ENCODE measurements around the gene SHC3.

SHC3 gene

GRCh38 chr9:88996046-88996920 lies 182.3 kb downstream of the SHC3 start:
- no peak for DNase-seq

GRCh38 chr9:88995627-88996026 lies 183.0 kb downstream of the SHC3 start:
- no peak for DNase-seq

- DNase-seq, result no peak
These were observed 183.4 kb downstream of the SHC3 start for GRCh38 chr9:88995200-88995577.

- DNase-seq, result no peak
These were observed 184.0 kb downstream of the SHC3 start for GRCh38 chr9:88994469-88995199.

- no peak for DNase-seq
These were observed 184.7 kb downstream of the SHC3 start for GRCh38 chr9:88993871-88994460.

GRCh38 chr9:88993327-88993726 lies 185.3 kb downstream of the SHC3 start:
- no peak for DNase-seq

DNA sequence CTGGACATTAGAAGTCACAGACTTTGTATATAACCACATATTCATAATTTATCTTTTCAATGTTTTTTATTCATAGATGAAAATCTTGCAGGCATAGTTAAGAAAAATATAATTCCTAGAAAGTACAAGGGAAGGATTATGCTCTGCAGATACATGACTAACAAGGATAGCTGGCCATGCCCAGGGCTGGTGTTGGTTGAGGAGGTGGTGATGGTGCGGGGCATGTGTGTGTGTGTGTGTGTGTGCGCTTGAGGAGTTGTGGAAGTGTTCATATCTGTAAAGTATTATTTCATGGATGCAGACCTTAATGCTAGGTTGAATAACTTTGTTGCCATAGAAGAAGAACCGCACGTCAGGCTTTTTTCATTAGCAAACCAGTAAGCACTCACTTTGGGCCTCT lies 186.1 kb downstream of the SHC3 start:
- no peak for DNase-seq

DNA sequence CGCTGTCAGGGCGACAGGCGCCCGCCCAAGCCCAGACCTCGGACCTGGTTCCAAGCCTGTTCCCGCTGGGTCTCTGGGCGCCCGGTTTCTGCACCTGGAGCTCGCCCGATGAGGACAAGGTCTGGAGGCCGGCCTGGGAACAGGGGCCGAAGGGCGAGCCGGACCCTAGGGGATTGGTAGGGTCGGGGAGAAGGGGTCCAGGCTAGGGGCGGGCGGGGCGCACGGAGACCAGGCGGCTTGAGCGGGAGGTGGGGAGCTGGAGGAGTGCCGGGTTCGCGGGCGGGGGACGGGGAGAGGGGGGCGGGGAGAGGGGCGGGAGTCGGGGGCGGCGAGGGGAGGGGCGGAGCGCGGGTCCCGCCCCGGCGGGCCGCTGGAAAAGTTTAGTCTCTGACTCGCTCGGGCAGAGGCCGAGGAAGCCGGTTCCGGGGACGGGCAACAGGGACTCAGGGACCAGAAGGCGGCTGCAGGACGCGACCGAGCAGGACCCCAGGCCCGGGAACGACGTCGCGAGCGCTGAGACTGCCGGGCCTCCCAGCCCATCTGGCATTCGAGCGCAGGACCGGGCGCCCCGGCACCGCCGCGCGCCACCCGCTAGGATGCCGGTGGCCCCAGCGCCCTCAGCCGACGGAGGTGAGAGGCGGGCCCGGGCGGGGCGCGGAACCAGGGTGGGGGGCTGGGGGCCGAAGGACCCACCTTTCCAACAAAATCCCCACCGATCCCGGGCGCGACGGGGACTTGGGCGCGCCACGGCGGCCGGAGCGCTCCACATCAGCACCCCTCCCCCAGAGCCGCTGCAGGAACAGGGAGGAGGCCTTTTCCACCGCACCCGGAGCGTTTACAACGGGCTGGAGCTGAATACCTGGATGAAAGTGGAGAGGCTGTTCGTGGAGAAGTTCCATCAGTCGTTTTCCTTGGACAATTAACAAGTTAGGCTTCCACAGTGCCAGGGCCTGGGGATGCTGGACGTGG lies 187.3 kb downstream of the SHC3 start, which contains the start of gene S1PR3:
Gene S1PR3, plus strand, starts transcription at position 403 of the 969 bp plus-strand sequence. CDS start 9,733 bp downstream, outside the sequence.
- DNase-seq, result peak; percentile 25

DNA sequence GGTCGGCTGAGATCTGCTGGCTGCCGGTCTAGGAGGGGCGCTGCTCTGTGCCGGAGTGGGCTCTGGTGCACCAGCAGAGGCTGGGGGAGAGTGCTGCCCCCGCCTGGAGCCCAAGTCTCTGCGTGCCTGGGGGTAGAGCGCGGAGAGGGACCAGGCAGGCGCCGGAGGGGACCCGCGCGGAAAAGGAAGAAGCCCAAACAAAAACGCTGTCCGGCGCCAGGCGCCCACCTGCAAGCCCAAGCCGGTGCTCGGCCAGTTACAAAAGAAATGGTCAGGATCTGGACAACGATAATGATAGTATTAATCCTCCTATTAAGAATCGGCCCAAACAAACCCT lies 187.9 kb downstream of the SHC3 start:
- DNase-seq, result no peak

- no peak for DNase-seq
These were observed 188.4 kb downstream of the SHC3 start for GRCh38 chr9:88990041-88990728.

GRCh38 chr9:88988796-88989641 lies 189.6 kb downstream of the SHC3 start:
- DNase-seq, result no peak

GRCh38 chr9:88987661-88988060 lies 191.0 kb downstream of the SHC3 start:
- no peak for DNase-seq

GRCh38 chr9:88986776-88987175 lies 191.8 kb downstream of the SHC3 start:
- no peak for DNase-seq

DNA sequence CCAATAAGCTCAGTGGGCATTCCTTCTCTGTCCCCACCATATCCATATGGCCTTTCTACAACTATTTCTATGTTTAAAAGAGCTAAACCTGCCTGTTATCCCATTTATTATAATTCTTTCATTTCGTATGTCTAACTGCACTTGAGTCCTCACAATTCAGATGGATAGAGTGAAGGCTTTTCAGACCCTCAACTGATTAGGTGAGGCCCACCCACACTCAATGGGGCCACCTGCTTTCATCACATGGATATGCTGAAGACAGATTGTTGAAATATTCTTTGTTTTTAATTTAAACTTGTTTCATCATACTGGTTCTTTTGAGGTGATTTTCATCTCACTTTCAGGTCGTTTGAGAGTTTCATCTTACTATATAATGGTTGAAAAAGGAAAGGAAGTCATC lies 193.0 kb downstream of the SHC3 start:
- no peak for DNase-seq

GRCh38 chr9:88984543-88984883 lies 194.1 kb downstream of the SHC3 start:
- no peak for DNase-seq

DNA sequence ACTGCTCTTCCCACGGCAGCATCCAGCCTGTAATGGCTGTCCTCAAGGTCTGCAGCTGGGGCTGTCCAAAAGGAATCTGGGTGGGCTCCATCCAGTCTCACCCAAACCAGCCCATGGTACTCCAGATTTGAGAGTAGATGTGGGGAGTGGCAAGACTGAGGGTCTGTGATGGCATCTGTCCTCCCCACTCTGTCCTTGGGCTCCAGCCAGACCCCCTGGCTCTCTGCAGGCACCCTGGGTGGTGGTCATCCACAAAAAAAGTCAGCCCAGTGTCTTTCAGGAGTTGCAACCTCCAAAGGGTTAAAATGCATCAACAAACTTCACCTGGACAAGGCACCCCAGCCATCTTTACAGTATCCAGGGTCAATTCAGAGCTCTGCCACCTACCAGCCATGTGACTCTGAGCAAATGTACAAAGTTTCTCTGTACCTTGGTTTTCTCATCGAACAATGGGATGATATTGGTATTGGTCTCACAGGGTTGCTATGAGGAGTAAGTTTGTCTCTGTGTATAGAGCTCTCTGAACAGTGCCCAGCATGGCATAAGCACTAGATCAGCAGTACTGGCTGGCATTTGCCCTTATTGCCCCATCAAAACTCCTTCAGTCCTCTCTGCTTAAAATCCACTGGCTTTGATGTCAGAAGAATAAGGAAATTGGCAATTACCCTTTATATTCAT lies 194.6 kb downstream of the SHC3 start:
- DNase-seq, result no peak

DNA sequence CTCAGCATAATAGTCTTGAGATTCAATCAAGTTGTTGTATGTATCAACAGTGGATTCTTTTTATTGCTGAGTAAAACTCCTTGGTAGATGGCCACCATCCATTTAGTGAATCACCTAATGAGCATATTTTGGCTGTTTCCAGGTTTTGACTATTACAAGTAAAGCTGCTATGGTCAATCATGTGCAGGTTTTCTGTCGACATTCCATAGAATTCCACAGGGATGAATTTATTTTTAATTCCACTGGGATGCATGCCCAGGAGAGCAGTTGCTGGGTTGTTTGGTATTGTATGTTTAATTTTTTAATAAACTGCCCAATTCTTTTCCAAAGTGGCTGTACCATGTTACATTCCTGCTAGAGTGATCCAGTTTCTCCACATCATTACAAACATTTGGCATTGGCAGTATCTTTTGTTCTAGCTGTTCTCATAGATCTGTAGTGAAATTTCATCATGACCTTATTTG lies 197.8 kb downstream of the SHC3 start:
- DNase-seq, result no peak

DNA sequence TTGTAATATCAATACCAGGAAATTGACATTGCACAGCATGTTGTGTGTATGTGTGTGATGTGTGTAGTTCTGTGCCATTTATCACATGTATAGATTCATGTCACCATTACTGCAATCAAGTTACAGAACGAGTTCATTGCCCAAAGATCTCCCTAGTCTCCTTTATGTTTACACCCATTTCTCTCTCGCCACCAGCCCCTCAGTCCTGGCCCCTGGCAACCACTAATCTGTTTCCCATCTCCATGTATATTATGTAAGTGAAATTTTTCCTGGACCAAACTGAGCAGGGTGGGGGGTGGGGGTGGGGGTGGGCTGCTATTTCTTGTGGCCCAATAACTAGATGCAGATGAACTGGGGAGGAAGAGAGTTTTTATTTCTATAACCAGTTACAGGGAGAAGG lies 198.8 kb downstream of the SHC3 start:
- no peak for DNase-seq

DNA sequence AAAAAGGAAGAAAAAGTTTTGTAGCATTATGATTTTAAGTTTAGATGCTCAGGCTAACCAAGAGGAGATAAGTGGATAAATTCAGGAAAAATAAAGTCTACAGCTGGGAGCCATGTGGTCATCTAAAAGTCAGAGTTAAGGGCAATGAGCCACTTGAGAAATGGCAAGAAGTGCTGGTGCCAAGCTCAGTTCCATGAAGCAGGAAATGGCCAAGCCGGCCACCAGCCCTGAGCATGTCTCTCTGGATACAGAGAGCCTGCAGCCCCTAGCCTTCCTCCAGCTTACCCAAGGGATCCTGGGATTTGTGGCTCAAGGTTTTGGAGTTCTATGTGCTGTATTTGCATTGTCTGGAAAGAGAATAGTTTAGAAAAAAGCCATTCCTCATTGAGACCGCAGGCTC lies 199.6 kb downstream of the SHC3 start:
- DNase-seq, result no peak

DNA sequence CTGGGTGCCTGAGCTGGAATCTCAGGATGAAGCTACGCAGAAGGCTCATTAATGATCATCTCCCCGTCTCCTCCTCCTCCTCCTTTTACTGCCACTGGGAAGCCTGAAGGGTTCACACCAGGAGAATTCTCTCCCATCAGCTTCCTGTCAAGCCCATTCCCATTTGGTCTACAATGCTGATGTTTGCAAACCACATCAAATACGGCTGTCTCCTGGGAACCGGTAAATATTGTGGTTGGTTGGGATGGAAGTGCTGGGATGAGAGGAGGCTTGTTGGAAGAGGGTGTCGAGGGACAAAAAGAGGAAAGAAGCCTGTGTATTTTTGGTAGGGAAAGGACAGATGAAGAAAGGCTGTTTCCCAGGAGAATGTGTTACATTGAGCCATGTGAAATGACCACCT lies 200.6 kb downstream of the SHC3 start:
- no peak for DNase-seq

DNA sequence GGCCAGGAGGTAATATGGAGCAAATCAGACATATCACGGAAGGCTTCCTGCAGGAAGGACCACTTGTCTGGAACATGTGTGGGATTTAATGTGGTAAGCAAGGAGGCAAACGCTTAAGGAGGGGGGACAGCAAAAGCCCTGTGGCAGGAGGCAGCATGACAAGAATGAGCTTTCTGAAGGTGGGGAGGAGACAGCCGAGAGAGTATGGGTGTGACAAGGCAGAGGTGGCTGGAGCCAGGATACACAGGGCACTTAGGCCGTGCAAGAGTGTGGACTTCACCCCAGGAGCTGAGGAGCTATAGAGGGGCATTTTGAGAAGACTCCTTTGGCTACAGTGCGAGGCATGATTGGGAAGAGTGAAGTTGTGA lies 201.7 kb downstream of the SHC3 start:
- DNase-seq, result no peak

Data from activated CD8-positive, alpha-beta memory T cell treated with anti-CD3 and anti-CD28 coated beads, Interleukin-2, amount 50 U/mL, for 4 hours (primary cell).